B cell (primary cell): ENCODE data around the gene RPL29. TPM values are rescaled to one million over a fixed set of nuclear protein-coding genes. Genes with fewer than 3 reads are reported as not detected.

Experiments used
- ATAC-seq: fragments of 200-7000 bp; cut with Tn5 transposase; one replicate; pipeline ENCODE4 v1.10.0; 2021; ENCODE audit warnings: low read depth, mild to moderate bottlenecking, moderate number of reproducible peaks, moderate library complexity
- CTCF ChIA-PET: fragments of 350-600 bp; sonication (Branson Sonifier 250); formaldehyde crosslinking; loops from one replicate; lab custom pipeline; 2021; ENCODE audit warnings: antibody characterized with exemption, inconsistent platforms; lab: Charles Lee
- POLR2A ChIA-PET: fragments of 350-600 bp; sonication (Branson Sonifier 250); formaldehyde crosslinking; loops from one replicate; lab custom pipeline; 2021; ENCODE audit warnings: antibody characterized with exemption; lab: Charles Lee
- DNase-seq: peaks from one replicate; pipeline ENCODE4 v3.0.0; 2013
- H2AFZ ChIP-seq: 2 replicates; pipeline ENCODE4 v1.6.1; 2012; ENCODE audit warnings: mild to moderate bottlenecking, low read depth, low read length; ENCODE audit not compliant: insufficient read depth, poor library complexity, severe bottlenecking
- H3K27ac ChIP-seq, 2 donors: 1 replicate in 1 of 2; 2 replicates in 1 of 2; pipeline ENCODE4 v1.5.1; 2012 to 2013; ENCODE audit warnings: low read length in 2 of 2, mild to moderate bottlenecking in 2 of 2, moderate library complexity in 1 of 2
- H3K27me3 ChIP-seq, 4 experiments: fragments of 200-600 bp in 1 of 4; sonication (generic) in 1 of 4; replicated peaks in 1 of 4; 1 replicate in 2 of 4; 2 replicates in 2 of 4; pipeline versions ENCODE4 v1.6.1 to v1.7.0; 2013 to 2016; ENCODE audit warnings: low read length in 3 of 4, mild to moderate bottlenecking in 2 of 4, mixed read lengths in 1 of 4, moderate library complexity in 1 of 4; ENCODE audit not compliant: insufficient read depth in 4 of 4, control insufficient read depth in 3 of 4; ENCODE audit errors: control extremely low read depth in 1 of 4
- H3K36me3 ChIP-seq, 2 experiments: replicated peaks in 1 of 2; 1 replicate in 1 of 2; 2 replicates in 1 of 2; pipeline versions ENCODE4 v1.6.1 to v1.7.1; 2013; ENCODE audit warnings: low read length in 1 of 2; ENCODE audit not compliant: insufficient read depth in 2 of 2, control insufficient read depth in 1 of 2; ENCODE audit errors: control extremely low read depth in 1 of 2, extremely low read depth in 1 of 2
- H3K4me1 ChIP-seq, 2 donors: fragments of 200-600 bp in 1 of 2; sonication (generic) in 1 of 2; 1 replicate in 1 of 2; 2 replicates in 1 of 2; pipeline versions ENCODE4 v1.5.1 to v1.6.1; 2013 to 2017; ENCODE audit warnings: low read length in 2 of 2; ENCODE audit not compliant: control insufficient read depth in 2 of 2, insufficient read depth in 2 of 2
- H3K4me2 ChIP-seq: replicated peaks from 2 replicates; pipeline ENCODE3; 2012; ENCODE audit warnings: mild to moderate bottlenecking, low read depth, low read length; ENCODE audit not compliant: poor library complexity, severe bottlenecking
- H3K4me3 ChIP-seq, 5 experiments: fragments of 200-600 bp in 1 of 5; sonication (generic) in 1 of 5; 1 replicate in 3 of 5; 2 replicates in 2 of 5; pipeline versions ENCODE4 v1.5.1 to v1.7.0; 2011 to 2016; ENCODE audit warnings: low read length in 4 of 5, mild to moderate bottlenecking in 4 of 5, low read depth in 2 of 5, control low read depth in 1 of 5, moderate library complexity in 1 of 5; ENCODE audit not compliant: insufficient read depth in 1 of 5; ENCODE audit errors: control extremely low read depth in 1 of 5, extremely low read depth in 1 of 5
- H3K79me2 ChIP-seq: fragments of 200-600 bp; sonication (generic); one replicate; pipeline ENCODE4 v1.6.0; 2016; ENCODE audit warnings: low read length; ENCODE audit not compliant: control insufficient read depth, insufficient read depth
- H3K9ac ChIP-seq: fragments of 200-600 bp; sonication (generic); 2 replicates; pipeline ENCODE4 v1.6.1; 2017; ENCODE audit warnings: mild to moderate bottlenecking, low read length, moderate library complexity
- H3K9me3 ChIP-seq, 3 donors: one replicate each; pipeline versions ENCODE4 v1.6.1 to v1.7.1; 2013; ENCODE audit warnings: low read length in 2 of 3; ENCODE audit not compliant: control insufficient read depth in 2 of 3, insufficient read depth in 1 of 3; ENCODE audit errors: control extremely low read depth in 1 of 3
- H4K20me1 ChIP-seq: 2 replicates; pipeline ENCODE4 v1.6.0; 2012; ENCODE audit warnings: mild to moderate bottlenecking, low read length; ENCODE audit not compliant: insufficient read depth, control insufficient read depth, poor library complexity, severe bottlenecking
- H3K27ac Mint-ChIP-seq: one replicate; pipeline ENCODE4 v1.8.0; 2021; ENCODE audit warnings: mixed read lengths
- H3K27me3 Mint-ChIP-seq: one replicate; pipeline ENCODE4 v1.8.0; 2021; ENCODE audit warnings: mixed read lengths
- H3K4me1 Mint-ChIP-seq: one replicate; pipeline ENCODE4 v1.8.0; 2021; ENCODE audit warnings: mixed read lengths
- H3K4me3 Mint-ChIP-seq: one replicate; pipeline ENCODE4 v1.8.0; 2021; ENCODE audit warnings: mixed read lengths
- H3K9me3 Mint-ChIP-seq: one replicate; pipeline ENCODE4 v1.8.0; 2022; ENCODE audit warnings: mixed read lengths; ENCODE audit not compliant: insufficient read depth
- EZH2 ChIP-seq: IDR thresholded peaks from 2 replicates; pipeline ENCODE4 v1.6.1; 2012; ENCODE audit warnings: borderline replicate concordance, low read depth, mild to moderate bottlenecking, moderate library complexity, low read length; ENCODE audit not compliant: insufficient read depth, poor library complexity, severe bottlenecking
- WGBS: methylation state at CpG from one replicate; pipeline ENCODE4 v1.1.5; 2013; ENCODE audit warnings: missing lambda C conversion rate; ENCODE audit not compliant: insufficient coverage; 5-methylcytosine and 5-hydroxymethylcytosine counted together
- intact Hi-C: fragments of 100-400 bp; cut with micrococcal nuclease; formaldehyde crosslinking; loops from one replicate; pipeline ENCODE4 v1.10.0; 2022
- polyA plus RNA-seq: library from polyadenylated mRNA; depleted of rRNA; stranded (reverse); fragments of >200 nt; gene quantifications from 2 replicates; pipeline ENCODE4 v1.2.3, GENCODE V29; 2012
- total RNA-seq, 2 donors: library from RNA; stranded (reverse); fragments of 120-200 nt in 1 of 2; gene quantifications; 1 replicate in 1 of 2; 2 replicates in 1 of 2; pipeline versions ENCODE4 v1.2.3 to v1.2.4, GENCODE V29; 2013 to 2022
- TF ChIP-seq, protein P1 (sequence below): fragments of 200-600 bp; IDR thresholded peaks from one replicate; pipeline ENCODE4 v1.8.0; 2022; ENCODE audit warnings: antibody characterized with exemption, mild to moderate bottlenecking

Gene RPL29
- total and polyA plus RNA-seq, 2 donors (not counting 1 experiment from before 2014, with no cell fraction given), result 1,552 to 3,787 TPM

DNA sequence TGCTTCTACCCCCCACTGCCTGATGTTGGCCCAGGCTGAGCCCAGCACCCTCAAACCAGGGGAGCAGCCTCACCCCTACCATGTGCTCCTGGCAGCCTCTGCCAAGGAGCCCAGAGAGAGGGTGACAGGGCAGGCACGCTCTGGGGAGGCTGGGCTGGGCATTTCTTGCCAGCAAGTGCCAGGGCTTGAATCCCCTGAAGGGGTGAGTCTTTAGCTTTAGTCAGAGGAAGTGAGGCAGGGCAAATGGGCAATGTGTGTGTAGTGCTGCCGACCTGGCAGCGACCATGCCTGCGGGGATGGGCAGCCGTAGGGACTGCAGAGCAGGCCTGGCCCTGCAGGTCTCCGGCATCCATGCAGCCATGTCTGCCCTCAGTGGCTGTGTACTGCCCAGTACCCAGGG is 42.5 kb upstream of the RPL29 start:
- Mint-ChIP-seq H3K4me3 (no peak overlapping the region), H3K27ac (no peak overlapping the region), H3K9me3 (no peaks in the 10 kb centered on the region), H3K4me1 (peaks cover 5% of the 10 kb centered on the region), H3K27me3 (peaks cover 3% of the 10 kb centered on the region)
- Histone ChIP-seq H3K4me3 (no peak overlapping the region), H3K27me3 (peaks cover 0 to 5% (median 3%) of the 10 kb centered on the region in 4 experiments), H3K9me3 (no peaks in the 10 kb centered on the region), H3K79me2 (no peaks in the 10 kb centered on the region), H3K9ac (no peak overlapping the region), H3K4me2 (no peak overlapping the region), H3K36me3 (no peaks in the 10 kb centered on the region), H3K27ac (no peak overlapping the region), H3K4me1 (peaks cover 0 to 10% of the 10 kb centered on the region in 2 donors), H4K20me1 (no peaks in the 10 kb centered on the region), H2AFZ (no peak overlapping the region)
- ChIA-PET POLR2A (no interaction called here), CTCF (interaction anchor here (2.3 to 2.4 kb wide), 2 partner anchors 84 to 106 kb away, joined by 8 to 14 read pairs; no protein-coding TSS in a partner anchor)
- ATAC-seq (no peak), DNase-seq (no peak)
- TF ChIP-seq, protein P1, sequence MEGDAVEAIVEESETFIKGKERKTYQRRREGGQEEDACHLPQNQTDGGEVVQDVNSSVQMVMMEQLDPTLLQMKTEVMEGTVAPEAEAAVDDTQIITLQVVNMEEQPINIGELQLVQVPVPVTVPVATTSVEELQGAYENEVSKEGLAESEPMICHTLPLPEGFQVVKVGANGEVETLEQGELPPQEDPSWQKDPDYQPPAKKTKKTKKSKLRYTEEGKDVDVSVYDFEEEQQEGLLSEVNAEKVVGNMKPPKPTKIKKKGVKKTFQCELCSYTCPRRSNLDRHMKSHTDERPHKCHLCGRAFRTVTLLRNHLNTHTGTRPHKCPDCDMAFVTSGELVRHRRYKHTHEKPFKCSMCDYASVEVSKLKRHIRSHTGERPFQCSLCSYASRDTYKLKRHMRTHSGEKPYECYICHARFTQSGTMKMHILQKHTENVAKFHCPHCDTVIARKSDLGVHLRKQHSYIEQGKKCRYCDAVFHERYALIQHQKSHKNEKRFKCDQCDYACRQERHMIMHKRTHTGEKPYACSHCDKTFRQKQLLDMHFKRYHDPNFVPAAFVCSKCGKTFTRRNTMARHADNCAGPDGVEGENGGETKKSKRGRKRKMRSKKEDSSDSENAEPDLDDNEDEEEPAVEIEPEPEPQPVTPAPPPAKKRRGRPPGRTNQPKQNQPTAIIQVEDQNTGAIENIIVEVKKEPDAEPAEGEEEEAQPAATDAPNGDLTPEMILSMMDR, result no peak
- no peak for TF ChIP-seq EZH2
- WGBS, result 96% methylated on average over 6 of the region's 6 CpGs
- intact Hi-C loops, result no loop called here

DNA sequence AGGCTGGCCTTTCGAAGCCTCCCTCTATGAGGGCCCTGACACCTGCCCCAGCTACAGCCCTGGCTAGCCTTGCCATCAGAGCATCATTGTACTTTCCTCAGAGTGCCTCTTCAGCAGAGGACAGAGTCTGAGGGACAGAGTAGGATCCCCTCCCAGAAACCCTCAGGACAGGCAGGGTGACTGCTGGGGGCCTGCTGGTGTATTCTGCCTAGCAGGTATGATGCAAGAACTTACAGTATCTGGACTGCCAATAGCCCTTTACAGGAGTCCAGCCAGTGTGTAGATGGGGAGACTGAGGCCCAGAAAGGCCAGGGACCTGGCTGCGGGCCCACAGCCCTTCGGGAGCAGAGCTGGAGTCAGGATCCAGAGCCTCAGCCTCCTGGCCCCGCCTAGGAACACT is 41.6 kb upstream of the RPL29 start:
- Mint-ChIP-seq H3K9me3 (no peaks in the 10 kb centered on the region), H3K27ac (no peak overlapping the region), H3K4me1 (peaks cover 5% of the 10 kb centered on the region), H3K27me3 (peaks cover 3% of the 10 kb centered on the region), H3K4me3 (no peak overlapping the region)
- Histone ChIP-seq H3K9ac (no peak overlapping the region), H2AFZ (no peak overlapping the region), H3K27me3 (peaks cover 0 to 5% (median 3%) of the 10 kb centered on the region in 4 experiments), H3K27ac (no peak overlapping the region), H3K4me1 (peaks cover 0 to 10% of the 10 kb centered on the region in 2 donors), H3K79me2 (no peaks in the 10 kb centered on the region), H3K36me3 (no peaks in the 10 kb centered on the region), H4K20me1 (no peaks in the 10 kb centered on the region), H3K4me2 (no peak overlapping the region), H3K9me3 (no peaks in the 10 kb centered on the region), H3K4me3 (no peak overlapping the region)
- intact Hi-C loops, result no loop called here
- TF ChIP-seq EZH2, result no peak
- TF ChIP-seq, protein P1, result no peak
- ChIA-PET POLR2A (no interaction called here), CTCF (interaction anchor here (1.0 to 2.4 kb wide), 3 partner anchors 36 to 107 kb away, joined by 3 to 14 read pairs (median 8); no protein-coding TSS in a partner anchor)
- ATAC-seq (no peak), DNase-seq (no peak)
- WGBS, result 94% methylated on average over 4 of the region's 4 CpGs
